ENCODE results near the gene PRUNE2. TPM values are rescaled to one million over a fixed set of nuclear protein-coding genes. Genes with fewer than 3 reads are reported as not detected.

The PRUNE2 gene
- total RNA-seq, 2 donors from 2014 or later = 0.24 to 0.39 TPM

GRCh38 chr9:76893395-76893932 is 12.4 kb downstream of the PRUNE2 start:
- H3K4me3 Mint-ChIP-seq = no peak overlapping the region
- H3K27me3 Mint-ChIP-seq = peaks cover 3% of the 10 kb centered on the region
- ATAC-seq (replicated peaks) = no peak
- no peak overlapping the region for H3K27ac Mint-ChIP-seq
- H3K36me3 Mint-ChIP-seq (ENCODE audit: low read depth) = no peaks in the 10 kb centered on the region
- no peaks in the 10 kb centered on the region for H3K4me1 Mint-ChIP-seq
- H3K9me3 Mint-ChIP-seq = no peaks in the 10 kb centered on the region

GRCh38 chr9:76891874-76892273 is 14.0 kb downstream of the PRUNE2 start:
- H3K27me3 Mint-ChIP-seq = peaks cover 3% of the 10 kb centered on the region
- no peak for ATAC-seq (replicated peaks)
- no peaks in the 10 kb centered on the region for H3K9me3 Mint-ChIP-seq
- no peak overlapping the region for H3K27ac Mint-ChIP-seq
- no peak overlapping the region for H3K4me3 Mint-ChIP-seq
- H3K36me3 Mint-ChIP-seq (ENCODE audit: low read depth) = no peaks in the 10 kb centered on the region
- no peaks in the 10 kb centered on the region for H3K4me1 Mint-ChIP-seq

GRCh38 chr9:76891279-76891678 is 14.6 kb downstream of the PRUNE2 start:
- Mint-ChIP-seq H3K27ac (no peak overlapping the region), H3K27me3 (no peaks in the 10 kb centered on the region), H3K4me1 (no peaks in the 10 kb centered on the region), H3K9me3 (no peaks in the 10 kb centered on the region), H3K4me3 (no peak overlapping the region), H3K36me3 (ENCODE audit: low read depth) (no peaks in the 10 kb centered on the region)
- ATAC-seq (replicated peaks) = no peak

GRCh38 chr9:76887951-76888350 is 18.0 kb downstream of the PRUNE2 start:
- H3K4me3 Mint-ChIP-seq = no peak overlapping the region

GRCh38 chr9:76887003-76887821 is 18.7 kb downstream of the PRUNE2 start:
- Mint-ChIP-seq H3K4me1 (no peaks in the 10 kb centered on the region), H3K9me3 (no peaks in the 10 kb centered on the region), H3K4me3 (no peak overlapping the region), H3K27me3 (no peaks in the 10 kb centered on the region), H3K27ac (no peak overlapping the region), H3K36me3 (ENCODE audit: low read depth) (no peaks in the 10 kb centered on the region)
- ATAC-seq (replicated peaks) = no peak

More at GRCh38 chr9:76887951-76888350, 18.0 kb downstream of the PRUNE2 start:
- no peak for ATAC-seq (replicated peaks)
- no peaks in the 10 kb centered on the region for H3K4me1 Mint-ChIP-seq
- no peak overlapping the region for H3K27ac Mint-ChIP-seq
- no peaks in the 10 kb centered on the region for H3K9me3 Mint-ChIP-seq
- H3K36me3 Mint-ChIP-seq (ENCODE audit: low read depth) = no peaks in the 10 kb centered on the region
- H3K27me3 Mint-ChIP-seq = no peaks in the 10 kb centered on the region

- ATAC-seq (replicated peaks) = no peak
- H3K27me3 Mint-ChIP-seq = no peaks in the 10 kb centered on the region
- H3K4me1 Mint-ChIP-seq = no peaks in the 10 kb centered on the region
- H3K9me3 Mint-ChIP-seq = no peaks in the 10 kb centered on the region
- H3K4me3 Mint-ChIP-seq = no peak overlapping the region
- no peaks in the 10 kb centered on the region for H3K36me3 Mint-ChIP-seq (ENCODE audit: low read depth)
- H3K27ac Mint-ChIP-seq = no peak overlapping the region
Measured at GRCh38 chr9:76886318-76886717, 19.6 kb downstream of the PRUNE2 start.

GRCh38 chr9:76884823-76885222 is 21.1 kb downstream of the PRUNE2 start:
- Mint-ChIP-seq H3K27me3 (no peaks in the 10 kb centered on the region), H3K36me3 (ENCODE audit: low read depth) (no peaks in the 10 kb centered on the region), H3K9me3 (no peaks in the 10 kb centered on the region), H3K4me3 (no peak overlapping the region), H3K27ac (no peak overlapping the region), H3K4me1 (no peaks in the 10 kb centered on the region)
- ATAC-seq (replicated peaks) = no peak

GRCh38 chr9:76883341-76883855 is 22.5 kb downstream of the PRUNE2 start:
- no peaks in the 10 kb centered on the region for H3K9me3 Mint-ChIP-seq
- H3K4me1 Mint-ChIP-seq = no peaks in the 10 kb centered on the region
- no peak overlapping the region for H3K4me3 Mint-ChIP-seq
- ATAC-seq (replicated peaks) = no peak
- no peaks in the 10 kb centered on the region for H3K27me3 Mint-ChIP-seq
- no peaks in the 10 kb centered on the region for H3K36me3 Mint-ChIP-seq (ENCODE audit: low read depth)
- H3K27ac Mint-ChIP-seq = no peak overlapping the region

GRCh38 chr9:76882686-76883085 is 23.2 kb downstream of the PRUNE2 start:
- ATAC-seq (replicated peaks) = no peak
- Mint-ChIP-seq H3K36me3 (ENCODE audit: low read depth) (no peaks in the 10 kb centered on the region), H3K4me1 (no peaks in the 10 kb centered on the region), H3K27ac (no peak overlapping the region), H3K27me3 (no peaks in the 10 kb centered on the region), H3K9me3 (no peaks in the 10 kb centered on the region), H3K4me3 (no peak overlapping the region)

GRCh38 chr9:76880210-76880609 is 25.7 kb downstream of the PRUNE2 start:
- Mint-ChIP-seq H3K9me3 (no peaks in the 10 kb centered on the region), H3K27me3 (no peaks in the 10 kb centered on the region), H3K27ac (no peak overlapping the region), H3K4me3 (no peak overlapping the region), H3K4me1 (no peaks in the 10 kb centered on the region), H3K36me3 (ENCODE audit: low read depth) (no peaks in the 10 kb centered on the region)
- ATAC-seq (replicated peaks) = no peak

GRCh38 chr9:76878933-76879332 is 27.0 kb downstream of the PRUNE2 start:
- Mint-ChIP-seq H3K27ac (no peak overlapping the region), H3K9me3 (no peaks in the 10 kb centered on the region), H3K27me3 (peaks cover 4% of the 10 kb centered on the region), H3K4me3 (no peak overlapping the region), H3K4me1 (no peaks in the 10 kb centered on the region), H3K36me3 (ENCODE audit: low read depth) (no peaks in the 10 kb centered on the region)
- ATAC-seq (replicated peaks) = no peak

- no peaks in the 10 kb centered on the region for H3K9me3 Mint-ChIP-seq
- H3K27me3 Mint-ChIP-seq = peaks cover 7% of the 10 kb centered on the region
- H3K4me3 Mint-ChIP-seq = no peak overlapping the region
- ATAC-seq (replicated peaks) = no peak
- H3K27ac Mint-ChIP-seq = no peak overlapping the region
- no peaks in the 10 kb centered on the region for H3K4me1 Mint-ChIP-seq
- no peaks in the 10 kb centered on the region for H3K36me3 Mint-ChIP-seq (ENCODE audit: low read depth)
Measured at GRCh38 chr9:76877961-76878360, 28.0 kb downstream of the PRUNE2 start.

GRCh38 chr9:76876098-76876497 is 29.8 kb downstream of the PRUNE2 start:
- Mint-ChIP-seq H3K27me3 (peaks cover 10% of the 10 kb centered on the region), H3K4me3 (no peak overlapping the region), H3K36me3 (ENCODE audit: low read depth) (no peaks in the 10 kb centered on the region), H3K27ac (no peak overlapping the region), H3K9me3 (no peaks in the 10 kb centered on the region), H3K4me1 (no peaks in the 10 kb centered on the region)
- no peak for ATAC-seq (replicated peaks)

- Mint-ChIP-seq H3K27me3 (peaks cover 10% of the 10 kb centered on the region), H3K9me3 (no peaks in the 10 kb centered on the region), H3K4me3 (no peak overlapping the region), H3K4me1 (no peaks in the 10 kb centered on the region), H3K36me3 (ENCODE audit: low read depth) (no peaks in the 10 kb centered on the region), H3K27ac (no peak overlapping the region)
- no peak for ATAC-seq (replicated peaks)
Measured at GRCh38 chr9:76873821-76874220, 32.1 kb downstream of the PRUNE2 start.

- H3K9me3 Mint-ChIP-seq = no peaks in the 10 kb centered on the region
- H3K4me1 Mint-ChIP-seq = no peaks in the 10 kb centered on the region
- no peaks in the 10 kb centered on the region for H3K36me3 Mint-ChIP-seq (ENCODE audit: low read depth)
- no peak overlapping the region for H3K4me3 Mint-ChIP-seq
- no peak for ATAC-seq (replicated peaks)
- H3K27me3 Mint-ChIP-seq = peaks cover 10% of the 10 kb centered on the region
- no peak overlapping the region for H3K27ac Mint-ChIP-seq
Measured at GRCh38 chr9:76873056-76873792, 32.7 kb downstream of the PRUNE2 start.
